ENCODE measurements around the gene CDKN1C.
A peak's percentile ranks its signal among the peaks of the same experiment; 100 is the strongest.

CDKN1C gene

GRCh38 chr11:2887515-2888195 is 2.1 kb upstream of the CDKN1C start:
- no peak for DNase-seq

- no peak for DNase-seq
Observed at GRCh38 chr11:2886936-2887335, 1.4 kb upstream of the CDKN1C start.

GRCh38 chr11:2886191-2886894 is 768 bp upstream of the CDKN1C start:
- peak; percentile 23 for DNase-seq

- peak; percentile 27 for DNase-seq
Observed at GRCh38 chr11:2885017-2885677, 428 bp downstream of the CDKN1C start.

DNA sequence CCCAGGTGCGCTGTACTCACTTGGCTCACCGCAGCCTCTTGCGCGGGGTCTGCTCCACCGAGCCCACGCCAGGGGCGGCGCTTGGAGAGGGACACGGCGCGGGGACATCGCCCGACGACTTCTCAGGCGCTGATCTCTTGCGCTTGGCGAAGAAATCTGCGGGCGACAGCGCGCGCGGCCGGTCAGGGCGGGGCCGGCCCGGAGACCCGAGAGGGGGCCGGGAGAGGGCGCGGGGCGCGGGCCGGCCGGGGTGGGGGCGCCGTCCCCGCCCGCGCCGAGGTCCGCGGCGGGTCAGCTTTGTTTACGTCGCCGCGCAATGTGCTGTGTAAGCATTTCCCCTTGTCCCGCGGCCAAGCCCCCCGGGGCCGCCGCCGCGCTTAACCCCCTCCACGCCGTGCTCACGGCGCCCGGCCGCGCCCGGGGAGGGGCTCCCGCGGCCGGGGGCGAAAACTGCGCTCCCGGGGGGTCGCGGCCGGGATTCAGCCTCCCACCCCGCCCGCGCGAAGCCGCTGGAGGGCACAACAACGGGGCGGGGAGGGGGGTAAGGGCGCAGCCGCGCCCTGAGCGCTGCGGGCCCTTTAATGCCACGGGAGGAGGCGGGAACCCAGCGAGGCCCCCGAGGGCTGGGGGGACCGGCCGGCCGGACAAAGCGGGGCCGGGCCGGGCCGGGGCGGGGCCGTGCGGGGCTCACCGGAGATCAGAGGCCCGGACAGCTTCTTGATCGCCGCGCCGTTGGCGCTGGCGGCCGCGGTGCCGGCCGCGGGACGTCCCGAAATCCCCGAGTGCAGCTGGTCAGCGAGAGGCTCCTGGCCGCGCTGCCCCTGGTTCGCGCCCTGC is 1.4 kb downstream of the CDKN1C start:
- DNase-seq = no peak

GRCh38 chr11:2883640-2883978 is 2.0 kb downstream of the CDKN1C start:
- DNase-seq = no peak

- DNase-seq = no peak
Observed at GRCh38 chr11:2882396-2883110, 3.0 kb downstream of the CDKN1C start.

GRCh38 chr11:2881981-2882375 is 3.6 kb downstream of the CDKN1C start:
- DNase-seq = no peak

DNA sequence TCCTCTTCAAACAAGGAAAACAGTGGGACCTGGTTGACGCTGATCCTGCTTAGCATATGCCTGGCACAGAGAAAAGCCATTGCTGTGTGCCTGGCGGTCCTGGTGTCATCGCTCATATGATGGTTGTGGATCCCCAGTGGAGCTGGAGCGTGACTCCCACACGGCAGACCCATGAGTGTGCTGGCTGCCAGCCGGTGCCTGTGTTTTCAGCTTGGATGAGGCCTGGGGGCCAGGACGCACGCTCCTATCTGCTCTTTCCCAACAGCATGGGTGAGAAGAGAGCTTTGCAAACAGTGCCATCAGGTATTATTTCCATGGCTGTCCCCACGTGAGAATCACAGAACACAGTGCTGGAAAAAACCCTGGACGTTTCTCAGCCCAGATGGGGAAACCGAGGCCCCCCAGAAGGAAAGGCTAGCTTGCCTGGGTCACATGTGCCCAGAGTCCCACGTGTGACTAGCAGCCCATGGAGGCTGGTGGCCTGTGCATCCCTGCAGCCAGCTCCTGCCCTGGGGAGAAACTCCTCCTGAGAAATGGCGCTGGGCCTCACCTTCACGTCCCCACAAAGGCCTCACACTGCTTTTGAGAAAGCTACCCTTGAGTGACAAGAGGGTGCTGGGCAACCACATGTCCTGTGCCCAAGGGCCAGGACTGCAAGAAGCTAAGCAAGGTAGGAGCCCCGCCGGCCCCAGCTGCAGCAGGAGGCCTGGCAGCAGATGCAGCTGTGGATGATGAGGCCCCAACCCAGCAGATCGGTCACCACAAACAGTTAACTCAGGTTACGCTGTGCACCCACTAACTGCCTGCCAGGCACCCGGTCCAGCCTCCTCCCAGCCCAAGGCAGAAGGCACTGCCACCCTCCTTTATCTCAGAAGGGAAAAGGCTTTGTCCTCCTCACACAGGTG is 4.2 kb downstream of the CDKN1C start:
- DNase-seq = no peak

- DNase-seq = no peak
Observed at GRCh38 chr11:2880646-2881045, 4.9 kb downstream of the CDKN1C start.

DNA sequence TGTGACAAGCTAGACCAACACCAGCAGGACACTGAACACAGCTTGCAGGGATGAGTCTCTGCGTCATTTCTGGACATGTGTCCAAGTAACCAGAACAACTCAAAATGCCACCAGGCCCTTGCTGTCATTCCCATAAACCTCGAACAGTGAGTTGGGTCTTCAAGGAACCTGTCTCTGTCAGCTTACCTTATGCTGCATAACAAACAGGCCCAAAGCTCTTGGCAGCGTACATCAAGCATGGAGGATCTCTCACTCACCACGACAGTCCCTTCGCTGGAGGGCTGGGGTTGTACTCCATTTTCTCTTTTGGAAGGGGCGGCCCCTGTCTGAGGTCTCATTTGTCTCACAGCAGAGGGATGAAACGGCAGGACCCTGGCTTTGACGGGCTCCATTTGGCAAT is 6.8 kb downstream of the CDKN1C start:
- no peak for DNase-seq

- no peak for DNase-seq
Observed at GRCh38 chr11:2877474-2877873, 8.1 kb downstream of the CDKN1C start.

GRCh38 chr11:2874963-2875362 is 10.6 kb downstream of the CDKN1C start:
- no peak for DNase-seq

DNA sequence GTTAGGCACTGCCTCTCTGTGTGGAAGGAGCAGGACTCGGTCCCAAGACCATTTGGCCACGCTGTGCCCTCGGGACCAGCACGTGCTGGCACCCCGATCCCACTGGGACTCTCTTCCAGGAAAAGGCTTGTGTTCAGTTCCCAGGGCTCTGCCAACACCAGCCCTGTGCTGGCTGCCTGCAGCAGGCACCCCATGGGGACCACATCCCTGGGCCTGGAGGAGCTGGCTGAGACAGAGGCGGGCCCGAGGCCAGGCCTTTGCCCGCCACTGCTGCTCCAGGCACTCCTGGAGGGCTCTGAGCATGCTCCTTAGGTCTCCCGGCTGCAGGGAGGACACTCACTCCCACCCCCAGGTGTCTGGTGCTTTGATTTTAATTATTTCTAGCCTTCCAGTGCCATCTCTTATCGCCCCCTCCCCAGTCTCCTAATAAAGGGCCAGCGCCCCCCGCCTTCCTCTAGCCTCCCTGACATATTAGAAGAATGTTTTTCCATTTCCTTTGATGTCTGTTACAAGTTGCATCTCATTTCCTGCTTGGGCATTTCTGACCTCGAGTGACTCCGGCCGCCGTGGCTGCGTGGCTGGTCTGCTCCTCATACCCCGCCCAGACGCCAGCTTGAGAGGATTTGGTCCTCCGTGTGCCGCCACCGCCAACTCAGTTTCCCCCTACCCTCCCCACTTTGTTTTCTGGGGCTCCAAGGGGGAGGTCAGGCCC is 14.4 kb downstream of the CDKN1C start:
- DNase-seq = no peak

- DNase-seq = no peak
Observed at GRCh38 chr11:2870460-2870859, 15.1 kb downstream of the CDKN1C start.

- no peak for DNase-seq
Observed at GRCh38 chr11:2869561-2870427, 15.8 kb downstream of the CDKN1C start.

DNA sequence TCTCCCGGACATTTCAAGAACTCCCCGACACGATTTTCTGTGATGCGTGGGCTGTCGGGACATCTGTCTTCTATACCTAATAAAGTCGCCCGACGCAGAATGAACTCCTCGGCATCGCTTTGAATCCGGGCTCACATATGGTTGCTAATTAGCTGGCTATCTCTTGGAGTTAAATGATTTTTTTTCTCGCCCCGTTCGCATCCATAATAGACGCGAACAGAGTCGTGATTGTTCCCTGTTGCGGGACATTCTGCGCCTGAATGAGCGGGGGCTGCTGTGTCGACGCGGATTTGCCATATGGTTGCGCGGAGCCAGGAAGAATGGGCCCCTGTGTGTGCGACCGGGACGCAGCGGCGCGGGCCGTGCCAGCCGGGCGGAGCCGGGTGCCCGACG is 16.4 kb downstream of the CDKN1C start:
- no peak for DNase-seq

DNA sequence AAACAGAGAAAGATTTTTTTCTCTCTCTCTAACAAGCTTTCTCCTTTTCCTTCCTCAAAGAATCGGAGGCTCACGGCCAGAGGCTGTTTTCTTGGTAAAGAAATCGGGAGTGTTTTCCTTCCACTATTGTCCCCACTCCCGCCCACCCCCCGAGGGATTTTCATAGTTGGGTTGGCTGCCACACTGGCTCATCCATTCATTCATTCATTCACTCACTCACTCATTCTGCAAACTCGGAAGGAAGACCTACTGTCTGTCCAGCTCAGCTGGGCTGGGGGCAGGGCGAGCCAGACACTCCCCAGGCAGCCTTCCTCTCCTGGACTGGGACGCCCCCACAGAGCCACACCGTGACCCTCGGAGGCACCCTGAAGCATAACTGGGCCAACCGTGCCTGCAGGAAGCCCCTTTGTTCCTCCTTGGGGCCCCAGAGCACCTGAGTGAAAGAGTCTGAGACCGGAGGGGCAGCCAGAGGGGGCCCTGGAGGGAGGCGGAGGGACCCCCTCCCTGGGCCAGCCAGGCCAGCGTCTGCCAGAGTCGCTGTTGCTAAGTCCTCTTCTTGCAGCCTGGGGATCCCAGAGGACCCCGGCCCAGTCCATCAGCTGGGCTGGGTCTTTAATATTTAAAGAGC is 17.0 kb downstream of the CDKN1C start:
- DNase-seq = no peak

GRCh38 chr11:2867722-2868505 is 17.7 kb downstream of the CDKN1C start:
- no peak for DNase-seq

Measured in activated naive CD4-positive, alpha-beta T cell treated with Interleukin-2 at 50 U/mL for 16 hours (primary cell).